Esophagus squamous epithelium (tissue), 5 donors: Measurements from ENCODE around the gene ACOT12. TPM values are rescaled to one million over a fixed set of nuclear protein-coding genes. Genes with fewer than 3 reads are reported as not detected.

ENCODE experiments used
- DNase-seq: peaks from one replicate; lab custom pipeline; 2025; lab: John Stamatoyannopoulos, UW
- H3K27ac ChIP-seq, 4 donors: fragments of 200-600 bp; sonication (generic); one replicate each; pipeline ENCODE4 v1.5.1; 2016 to 2019; ENCODE audit warnings: mild to moderate bottlenecking in 1 of 4
- H3K27me3 ChIP-seq, 4 donors: fragments of 200-600 bp; sonication (generic); 1 replicate in 3 of 4; 2 replicates in 1 of 4; pipeline versions ENCODE4 v1.5.1 to v1.6.0; 2017 to 2021; ENCODE audit warnings: antibody characterized with exemption in 1 of 4
- H3K36me3 ChIP-seq, 3 donors: fragments of 200-600 bp; sonication (generic); one replicate each; pipeline ENCODE4 v1.5.1; 2016 to 2019
- H3K4me1 ChIP-seq, 3 donors: fragments of 200-600 bp; sonication (generic); one replicate each; pipeline ENCODE4 v1.5.1; 2017 to 2019
- H3K4me3 ChIP-seq, 4 donors: fragments of 200-600 bp; sonication (generic); 1 replicate in 3 of 4; 2 replicates in 1 of 4; pipeline ENCODE4 v1.5.1; 2016 to 2019; ENCODE audit warnings: mild to moderate bottlenecking in 2 of 4, moderate library complexity in 1 of 4
- H3K9me3 ChIP-seq, 3 donors: fragments of 200-600 bp; sonication (generic); one replicate each; pipeline ENCODE4 v1.5.1; 2016 to 2019
- POLR2A ChIP-seq, 4 donors: fragments of 450-650 bp; IDR thresholded peaks; one replicate each; pipeline ENCODE4 v1.6.1; 2017; ENCODE audit warnings: antibody characterized with exemption in 4 of 4, mild to moderate bottlenecking in 4 of 4, moderate library complexity in 3 of 4
- WGBS, 2 donors: methylation state at CpG; one replicate each; pipeline ENCODE4 v1.1.5; 2018; 5-methylcytosine and 5-hydroxymethylcytosine counted together
- intact Hi-C: fragments of 100-400 bp; cut with DNase I; formaldehyde crosslinking; loops from one replicate; pipeline ENCODE4 v1.15.0; 2022
- total RNA-seq, 4 donors: library from RNA; depleted of rRNA; stranded (reverse); fragments of >200 nt; gene quantifications; one replicate each; pipeline ENCODE4 v1.1.0, GENCODE V29; 2016
- TF ChIP-seq, protein P1 (sequence below), 6 experiments: fragments of 450-650 bp in 4 of 6; fragments of 200-600 bp in 2 of 6; sonication (generic) in 2 of 6; IDR thresholded peaks; one replicate each; pipeline ENCODE4 v1.5.1; 2016 to 2019; ENCODE audit warnings: antibody characterized with exemption in 6 of 6, mild to moderate bottlenecking in 4 of 6, moderate library complexity in 4 of 6
- donor health status: DM: yes; HTN: yes; CAD: no.

Gene ACOT12
- total RNA-seq, 4 donors from 2014 or later, result not detected

DNA sequence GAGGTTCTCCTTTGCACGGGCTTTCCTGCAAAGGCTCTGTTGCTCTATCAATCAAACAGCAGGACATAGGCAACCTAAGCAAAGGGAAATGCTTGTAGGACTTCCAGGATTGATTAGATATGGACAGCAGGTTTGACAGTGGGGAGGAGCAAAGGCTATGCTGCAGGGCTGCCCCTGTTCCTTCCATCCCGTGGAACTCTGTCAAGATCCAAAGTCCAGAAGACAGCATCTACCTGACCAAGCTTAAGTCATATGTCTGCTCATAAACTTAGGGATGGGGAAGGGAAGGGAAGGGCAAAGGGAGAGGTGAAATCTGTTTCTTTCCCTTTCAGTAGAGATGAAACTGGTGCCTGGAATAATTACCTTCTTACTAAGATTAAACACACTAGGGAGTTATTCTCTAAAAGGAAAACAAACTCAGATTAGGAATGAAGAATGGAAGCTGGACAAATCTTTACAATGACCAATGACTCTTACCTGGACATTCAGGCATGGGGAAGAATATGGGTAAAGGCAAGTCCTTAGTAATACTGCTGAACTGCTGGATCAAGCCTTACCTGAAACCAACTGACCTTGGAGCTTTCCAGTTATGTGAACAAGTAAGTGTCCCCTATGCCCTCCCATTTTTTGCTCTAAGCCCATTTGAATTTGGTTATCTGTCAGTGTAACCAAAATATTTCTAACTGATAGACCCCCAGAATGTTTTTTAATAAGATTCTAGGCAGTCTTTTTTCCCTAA, 8.4 kb upstream of the ACOT12 start:
- no peaks in the 10 kb centered on the region for H3K27me3 ChIP-seq
- no peaks in the 10 kb centered on the region for H3K9me3 ChIP-seq

DNA sequence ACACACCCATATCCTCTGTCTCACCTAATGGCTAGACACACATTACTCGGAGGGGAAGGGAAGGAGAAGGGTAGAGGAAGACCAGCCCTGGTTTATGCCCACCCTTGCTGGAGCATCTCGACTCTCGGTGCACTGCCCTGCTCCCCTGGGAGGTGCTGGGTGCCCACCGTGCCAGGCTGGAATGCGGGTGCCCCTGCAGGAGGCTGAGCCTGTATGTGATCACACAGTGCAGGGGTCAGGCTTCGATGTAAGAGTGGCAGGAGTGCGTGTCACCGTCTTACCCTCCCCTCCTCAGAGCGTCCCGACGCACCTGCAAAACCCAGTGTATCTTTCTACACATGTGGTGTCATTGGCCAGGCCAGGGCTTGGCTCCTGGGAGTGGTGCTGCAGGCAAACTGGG, 7.3 kb upstream of the ACOT12 start:
- no peak overlapping the region for H3K27ac ChIP-seq
- H3K36me3 ChIP-seq, result no peaks in the 10 kb centered on the region
- H3K9me3 ChIP-seq, result no peaks in the 10 kb centered on the region
- DNase-seq, result no peak
- intact Hi-C loops, result no loop called here
- whole genome bisulfite sequencing, 2 donors, result 79 to 87% methylated on average over 8 to 10 of the region's 11 CpGs
- H3K4me3 ChIP-seq, result no peak overlapping the region
- H3K27me3 ChIP-seq, result no peaks in the 10 kb centered on the region
- H3K4me1 ChIP-seq, result no peaks in the 10 kb centered on the region
- no peak for TF ChIP-seq POLR2A (IDR thresholded peaks at IDR 0.05)

More for the DNA sequence above, 8.4 kb upstream of the ACOT12 start:
- DNase-seq, result no peak
- Histone ChIP-seq H3K36me3 (no peaks in the 10 kb centered on the region), H3K4me1 (no peaks in the 10 kb centered on the region), H3K4me3 (no peak overlapping the region), H3K27ac (no peak overlapping the region)
- intact Hi-C loops, result no loop called here
- TF ChIP-seq, protein P1, sequence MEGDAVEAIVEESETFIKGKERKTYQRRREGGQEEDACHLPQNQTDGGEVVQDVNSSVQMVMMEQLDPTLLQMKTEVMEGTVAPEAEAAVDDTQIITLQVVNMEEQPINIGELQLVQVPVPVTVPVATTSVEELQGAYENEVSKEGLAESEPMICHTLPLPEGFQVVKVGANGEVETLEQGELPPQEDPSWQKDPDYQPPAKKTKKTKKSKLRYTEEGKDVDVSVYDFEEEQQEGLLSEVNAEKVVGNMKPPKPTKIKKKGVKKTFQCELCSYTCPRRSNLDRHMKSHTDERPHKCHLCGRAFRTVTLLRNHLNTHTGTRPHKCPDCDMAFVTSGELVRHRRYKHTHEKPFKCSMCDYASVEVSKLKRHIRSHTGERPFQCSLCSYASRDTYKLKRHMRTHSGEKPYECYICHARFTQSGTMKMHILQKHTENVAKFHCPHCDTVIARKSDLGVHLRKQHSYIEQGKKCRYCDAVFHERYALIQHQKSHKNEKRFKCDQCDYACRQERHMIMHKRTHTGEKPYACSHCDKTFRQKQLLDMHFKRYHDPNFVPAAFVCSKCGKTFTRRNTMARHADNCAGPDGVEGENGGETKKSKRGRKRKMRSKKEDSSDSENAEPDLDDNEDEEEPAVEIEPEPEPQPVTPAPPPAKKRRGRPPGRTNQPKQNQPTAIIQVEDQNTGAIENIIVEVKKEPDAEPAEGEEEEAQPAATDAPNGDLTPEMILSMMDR (IDR thresholded peaks at IDR 0.05), result no peak
- TF ChIP-seq POLR2A (IDR thresholded peaks at IDR 0.05), result no peak
- WGBS, 2 donors, result 26 to 47% methylated on average over 2 of the region's 2 CpGs

- Histone ChIP-seq H3K36me3 (no peaks in the 10 kb centered on the region), H3K9me3 (peaks cover 0 to under 1% (median 0%) of the 10 kb centered on the region in 3 donors), H3K27ac (no peak overlapping the region), H3K27me3 (peaks cover 0 to 5% (median 0%) of the 10 kb centered on the region in 4 donors), H3K4me3 (no peak overlapping the region), H3K4me1 (no peaks in the 10 kb centered on the region)
- intact Hi-C loops, result no loop called here
- no peak for DNase-seq
- TF ChIP-seq, protein P1 (IDR thresholded peaks at IDR 0.05), result no peak
- no peak for TF ChIP-seq POLR2A (IDR thresholded peaks at IDR 0.05)
- WGBS, 2 donors, result 50 to 84% methylated on average over 2 of the region's 2 CpGs
Observed at GRCh38 chr5:81400375-81400774, 6.4 kb upstream of the ACOT12 start.

DNA sequence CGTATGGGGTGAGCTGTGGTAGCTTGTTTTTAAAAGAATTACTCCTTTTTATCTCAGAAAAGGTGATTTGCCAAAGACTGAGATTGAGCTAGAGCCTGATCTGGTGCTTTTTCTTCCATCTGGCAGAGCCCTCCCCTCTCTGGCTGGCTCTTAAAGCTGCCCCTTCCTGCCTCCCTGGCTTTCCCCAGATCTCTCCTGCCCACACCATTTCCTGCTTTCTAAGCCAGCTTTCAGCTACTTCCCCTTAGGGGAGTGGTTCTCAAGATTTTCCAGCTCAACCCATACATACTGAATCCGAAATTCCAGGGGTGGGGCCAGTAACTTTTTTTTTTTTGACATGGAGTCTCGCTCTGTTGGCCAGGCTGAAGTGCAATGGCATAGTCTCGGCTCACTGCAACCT, 4.8 kb upstream of the ACOT12 start:
- TF ChIP-seq POLR2A (IDR thresholded peaks at IDR 0.05), result no peak
- TF ChIP-seq, protein P1 (IDR thresholded peaks at IDR 0.05), result no peak
- Histone ChIP-seq H3K4me3 (no peak overlapping the region), H3K27ac (no peak overlapping the region), H3K9me3 (peaks cover 0 to 4% (median 0%) of the 10 kb centered on the region in 3 donors), H3K4me1 (peaks cover 3 to 9% (median 9%) of the 10 kb centered on the region in 3 donors), H3K36me3 (no peaks in the 10 kb centered on the region), H3K27me3 (peaks cover 0 to 20% (median 0%) of the 10 kb centered on the region in 4 donors)
- 44 to 48% methylated on average over 4 of the region's 4 CpGs for WGBS, 2 donors
- intact Hi-C loops, result no loop called here
- DNase-seq, result no peak

DNA sequence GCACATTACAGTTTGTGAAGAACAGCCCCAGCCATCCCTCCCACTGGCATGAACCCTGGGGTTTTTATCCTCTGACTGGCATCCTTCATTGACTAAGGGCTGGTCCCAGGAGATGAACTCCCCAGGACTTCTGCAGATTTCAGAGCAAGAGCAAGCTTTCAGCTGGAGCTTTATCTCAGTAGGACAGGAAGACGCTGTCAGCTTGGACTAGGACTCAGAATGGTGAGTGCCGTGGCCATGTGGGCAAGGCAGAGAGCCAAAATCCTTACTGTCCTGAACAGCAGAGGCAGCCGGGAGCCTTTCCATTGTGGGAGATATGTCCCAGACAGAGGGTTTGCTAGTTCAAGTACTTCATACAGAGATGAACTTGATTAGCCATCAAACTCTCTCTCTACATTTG, 3.2 kb upstream of the ACOT12 start:
- H3K4me1 ChIP-seq, result peaks cover 3 to 15% (median 14%) of the 10 kb centered on the region in 3 donors
- TF ChIP-seq POLR2A (IDR thresholded peaks at IDR 0.05), result no peak
- TF ChIP-seq, protein P1 (IDR thresholded peaks at IDR 0.05), result no peak
- DNase-seq, result no peak
- peaks cover 0 to 34% (median 0%) of the 10 kb centered on the region in 4 donors for H3K27me3 ChIP-seq
- no peaks in the 10 kb centered on the region for H3K36me3 ChIP-seq
- WGBS, 2 donors, result 6 to 17% methylated on average over 2 of the region's 3 CpGs
- H3K9me3 ChIP-seq, result peaks cover 0 to 4% (median 0%) of the 10 kb centered on the region in 3 donors
- no peak overlapping the region for H3K4me3 ChIP-seq
- intact Hi-C loops, result no loop called here
- H3K27ac ChIP-seq, result no peak overlapping the region
